GM19099 (cell line): ENCODE results near the gene MIR17HG.

ENCODE experiments used
- POLR2A ChIP-seq: IDR thresholded peaks from 3 replicates; pipeline ENCODE4 v1.6.1; 2011; ENCODE audit warnings: low read depth; ENCODE audit not compliant: insufficient read length; ENCODE audit errors: extremely low read depth

MIR17HG gene

GRCh38 chr13:91356919-91357612, 9.6 kb downstream of the MIR17HG start:
- TF ChIP-seq POLR2A = peak; percentile 16

GRCh38 chr13:91357613-91358386, 10.3 kb downstream of the MIR17HG start:
- peak; percentile 4 for TF ChIP-seq POLR2A

DNA sequence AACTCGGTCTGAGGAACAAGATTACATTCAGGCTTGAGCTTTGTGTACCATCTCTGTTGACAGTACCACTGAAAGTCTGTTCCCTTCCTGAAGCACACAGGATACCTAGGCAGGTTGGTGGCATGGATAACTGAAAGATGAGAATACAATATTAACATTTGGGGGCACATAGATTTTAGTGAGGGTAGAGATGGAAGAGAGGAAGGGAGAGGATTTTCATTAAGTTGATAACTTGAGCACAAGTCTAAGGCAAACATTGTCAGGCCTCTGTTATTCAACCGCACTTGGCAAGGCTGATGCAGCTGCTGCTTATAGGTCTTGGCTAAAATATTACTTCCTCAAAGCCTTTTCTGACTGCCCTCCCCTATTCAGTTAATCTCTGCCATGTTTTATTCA, 10.9 kb downstream of the MIR17HG start:
- no peak for TF ChIP-seq POLR2A

DNA sequence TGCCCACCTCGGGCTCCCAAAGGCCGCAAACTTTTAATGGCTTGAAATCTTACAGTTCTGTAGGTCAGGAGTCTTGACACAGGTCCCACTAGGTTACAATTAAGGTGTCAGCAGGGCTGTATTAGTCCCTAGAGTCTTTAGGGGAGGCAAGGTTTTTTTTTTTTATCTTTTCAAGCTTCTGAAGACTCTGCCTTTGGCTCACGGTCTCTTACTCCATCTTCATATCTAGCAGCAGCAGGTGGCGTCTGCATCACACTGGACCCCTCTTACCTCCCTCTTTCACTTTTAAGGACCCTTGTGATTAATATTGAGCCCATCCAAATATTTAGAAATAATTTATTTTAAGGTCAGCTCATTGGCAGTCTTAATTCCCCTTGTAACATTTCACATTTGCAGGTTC, 11.6 kb downstream of the MIR17HG start:
- no peak for TF ChIP-seq POLR2A

DNA sequence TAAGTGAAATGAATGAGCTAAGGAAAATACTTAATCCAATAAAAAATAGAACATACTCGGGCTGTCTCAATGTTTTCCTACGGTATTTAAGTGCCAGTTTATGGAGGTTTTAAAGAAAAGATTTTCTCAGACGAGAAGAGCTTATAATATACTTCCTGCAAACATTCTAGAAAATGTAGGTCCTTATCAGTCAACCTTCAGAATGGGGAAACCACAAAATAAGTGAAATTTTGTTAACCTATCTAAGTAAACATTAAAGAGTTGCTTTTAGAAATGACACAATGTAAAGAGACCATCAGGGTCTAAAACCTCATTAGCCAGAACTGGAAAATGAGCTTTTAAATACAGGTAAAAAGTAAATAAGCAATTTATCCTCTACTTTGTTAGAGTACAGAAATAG, 12.1 kb downstream of the MIR17HG start:
- no peak for TF ChIP-seq POLR2A

DNA sequence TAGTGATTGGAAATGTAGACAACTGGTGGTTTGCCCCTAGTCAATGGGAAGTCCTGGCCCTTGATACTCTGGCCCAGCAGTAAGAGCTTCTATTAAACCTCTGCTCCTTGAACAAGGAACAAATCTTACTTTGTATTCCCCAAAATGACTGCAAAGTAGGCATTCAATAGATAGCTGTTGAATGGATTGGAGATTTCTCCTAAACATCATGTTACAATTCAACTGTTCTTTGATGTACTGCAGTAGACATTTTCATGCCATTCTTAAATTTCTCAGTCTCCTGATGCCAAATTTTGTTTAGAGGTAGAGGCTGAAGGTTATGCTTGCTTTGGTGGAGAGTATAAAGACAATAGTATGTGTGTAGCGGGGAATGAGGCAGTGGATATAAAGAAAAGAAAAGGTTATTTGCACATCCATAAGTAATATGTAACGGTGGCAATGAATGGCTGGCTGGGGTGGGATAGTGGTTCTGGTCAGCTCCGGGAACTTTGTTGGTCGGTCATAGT, 12.8 kb downstream of the MIR17HG start:
- TF ChIP-seq POLR2A = no peak

DNA sequence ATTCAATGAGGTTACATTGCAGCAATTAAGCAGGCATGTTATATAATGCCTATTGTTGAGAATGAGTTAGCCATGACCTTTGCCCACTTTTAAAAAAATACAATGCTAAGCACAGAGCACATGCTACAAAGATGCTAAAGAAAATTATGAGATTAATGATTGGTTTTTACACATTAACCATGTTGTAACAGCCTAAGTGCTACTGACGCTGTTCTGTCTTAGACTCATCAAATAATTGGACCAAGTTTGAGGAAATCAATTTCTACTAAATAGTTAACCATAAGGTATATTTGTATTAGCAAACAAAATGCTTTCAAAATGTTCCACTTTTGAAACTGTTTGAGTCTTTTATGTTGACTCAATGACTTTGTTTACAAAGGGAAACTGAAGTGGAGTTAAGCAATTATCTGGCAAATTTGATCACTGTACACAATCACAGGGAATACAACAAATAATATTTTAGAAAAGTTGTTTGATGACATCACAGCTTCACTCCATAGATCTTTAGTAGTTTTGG, 14.3 kb downstream of the MIR17HG start:
- TF ChIP-seq POLR2A = no peak

GRCh38 chr13:91362908-91363307, 15.4 kb downstream of the MIR17HG start:
- no peak for TF ChIP-seq POLR2A

DNA sequence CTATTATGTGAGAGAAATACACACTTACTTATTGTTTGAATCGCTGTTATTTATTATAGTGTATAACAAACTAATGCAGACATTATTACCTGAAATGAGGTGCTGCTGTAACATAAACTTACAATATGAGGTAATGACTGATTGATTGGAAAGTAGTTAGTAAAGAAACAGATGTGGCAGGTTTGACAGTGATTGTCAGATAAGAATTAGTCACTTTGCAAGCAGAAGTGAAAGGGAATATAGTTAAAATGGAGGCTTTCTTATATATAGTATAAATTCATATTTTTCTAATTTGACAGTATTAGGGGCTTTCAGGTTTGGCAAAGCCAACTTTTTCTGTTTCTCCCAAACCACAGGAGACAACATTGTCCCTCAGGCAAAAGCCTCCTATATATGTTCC, 20.6 kb downstream of the MIR17HG start:
- TF ChIP-seq POLR2A = no peak

DNA sequence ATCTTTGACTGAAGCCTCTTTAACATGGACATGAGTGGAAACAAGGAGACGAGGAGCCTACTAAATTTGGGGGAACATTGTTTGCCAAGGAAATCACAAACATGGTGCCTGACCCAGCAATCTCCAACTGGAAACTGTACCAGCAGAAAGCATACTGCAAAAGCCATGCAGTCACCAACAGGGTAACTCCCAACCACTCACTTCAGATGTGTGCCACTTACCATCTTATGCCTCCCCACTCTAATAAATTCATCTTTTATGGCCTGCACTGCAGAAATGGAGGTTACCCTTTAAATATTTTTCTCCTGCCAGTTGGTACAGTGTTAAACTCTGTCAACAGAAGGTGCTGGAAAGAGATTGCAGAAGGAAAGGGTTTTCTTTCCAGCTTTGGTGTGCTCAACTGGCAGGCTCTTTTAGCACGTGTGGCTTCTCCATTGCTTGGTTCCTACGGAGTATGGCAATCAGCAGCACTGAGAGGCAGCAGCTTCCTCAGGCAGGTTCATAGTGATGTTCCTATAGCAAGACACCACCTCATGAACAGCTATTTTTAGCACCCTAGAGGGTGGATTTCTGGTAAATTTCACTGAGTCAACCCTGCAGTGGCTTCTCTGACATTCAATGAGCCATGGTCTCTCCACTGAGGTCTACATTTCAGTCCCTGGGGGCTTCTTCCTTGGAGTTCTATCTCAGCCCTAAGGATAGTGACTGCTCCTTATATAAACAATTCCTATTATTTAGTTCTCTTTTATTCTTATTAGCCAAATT, 21.4 kb downstream of the MIR17HG start:
- no peak for TF ChIP-seq POLR2A

- no peak for TF ChIP-seq POLR2A
Observed at GRCh38 chr13:91369441-91369831, 21.9 kb downstream of the MIR17HG start.

- TF ChIP-seq POLR2A = no peak
Observed at GRCh38 chr13:91370501-91370900, 23.0 kb downstream of the MIR17HG start.

DNA sequence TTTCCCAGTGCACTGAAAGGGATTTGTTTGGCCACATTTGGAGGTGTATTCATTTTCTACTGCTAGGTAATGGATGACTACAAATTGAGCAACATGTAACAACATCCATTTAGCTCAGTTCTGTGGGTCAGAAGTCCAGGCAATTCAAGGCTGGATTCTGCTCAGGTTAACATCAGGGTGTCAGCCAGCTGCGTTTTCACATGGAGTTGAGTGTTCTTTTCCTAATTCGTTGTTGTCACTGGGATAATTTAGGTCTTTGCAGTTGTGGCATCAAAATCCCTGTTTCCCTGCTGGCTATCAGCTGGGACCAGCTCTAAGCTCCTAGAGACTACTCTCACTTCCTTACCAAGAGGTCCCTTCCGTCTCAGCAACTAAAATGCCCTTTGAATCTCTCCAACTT, 25.4 kb downstream of the MIR17HG start:
- no peak for TF ChIP-seq POLR2A

DNA sequence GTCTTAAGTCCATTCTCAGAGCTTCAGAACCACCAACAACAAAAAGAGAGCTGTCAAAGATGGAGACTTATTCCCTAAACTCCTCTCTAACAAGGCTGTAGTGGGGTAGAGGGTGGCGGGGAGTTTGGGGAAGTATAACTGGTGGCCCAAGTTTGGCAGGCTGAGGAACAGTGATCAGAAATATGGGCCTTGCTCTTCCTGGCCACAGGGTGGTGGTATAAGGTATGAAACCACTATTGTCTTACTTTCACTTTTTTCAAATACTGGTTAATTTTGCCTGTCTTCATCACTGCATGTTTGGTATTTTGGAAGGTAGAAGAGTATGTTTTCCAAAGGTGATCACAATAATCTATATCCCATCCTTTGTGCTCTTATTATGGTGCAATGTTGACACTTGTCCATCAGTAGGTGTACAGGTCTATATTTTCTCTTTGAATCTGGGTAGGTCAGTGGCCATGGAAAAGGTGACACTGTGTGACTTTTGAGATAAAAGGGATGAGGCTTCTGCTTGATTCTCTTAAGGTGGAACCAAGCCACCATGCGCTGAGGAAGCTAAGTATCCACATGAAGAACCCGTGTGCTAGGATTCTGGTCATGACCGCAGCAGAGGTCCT, 27.7 kb downstream of the MIR17HG start:
- no peak for TF ChIP-seq POLR2A

DNA sequence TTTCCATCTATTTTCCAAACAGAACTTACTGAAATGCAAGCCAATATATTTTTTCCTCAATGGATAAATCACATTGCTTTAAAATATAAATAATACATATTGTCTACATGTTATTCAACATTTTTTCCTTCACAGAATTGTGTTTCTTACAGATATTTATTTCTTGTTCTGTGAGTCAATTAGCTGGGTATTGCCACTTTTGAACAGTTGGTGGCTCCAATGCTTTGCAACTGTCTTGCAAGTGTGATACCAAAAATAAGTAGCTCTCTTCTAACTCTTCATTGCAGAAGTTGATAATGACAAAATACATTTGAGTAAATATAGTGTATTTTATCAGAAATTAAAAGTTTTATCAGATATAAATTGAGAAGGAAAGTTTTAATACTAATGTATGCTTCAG, 33.9 kb downstream of the MIR17HG start:
- no peak for TF ChIP-seq POLR2A

- TF ChIP-seq POLR2A = no peak
Observed at GRCh38 chr13:91383836-91384235, 36.3 kb downstream of the MIR17HG start.

DNA sequence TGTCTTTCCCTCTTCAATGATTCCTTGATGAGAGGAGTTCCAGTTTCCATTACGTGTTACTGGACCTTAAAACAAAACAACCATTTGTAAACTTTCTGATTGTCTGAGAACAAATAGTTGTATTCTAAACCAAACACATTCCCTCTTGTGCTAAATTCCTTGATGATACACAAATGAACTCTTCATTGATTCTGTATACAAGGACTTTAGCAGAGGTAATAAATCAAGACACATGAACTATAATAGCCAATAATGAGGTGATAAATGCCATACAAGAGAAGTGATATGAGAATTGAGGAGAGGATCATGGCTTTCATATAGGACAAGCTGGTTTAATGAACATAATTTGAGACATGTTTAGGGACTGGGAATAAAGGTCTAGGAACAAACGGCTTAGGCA, 37.4 kb downstream of the MIR17HG start:
- no peak for TF ChIP-seq POLR2A
